ENCODE results near the gene MINPP1.

- TF ChIP-seq EZH2 (IDR thresholded peaks at IDR 0.05) (no peak), POLR2AphosphoS5 (IDR thresholded peaks at IDR 0.05; ENCODE audit: borderline replicate concordance, low read depth, low read length) (no peak), FOXP2 (optimal IDR thresholded peaks at IDR 0.05; ENCODE audit: control extremely low read depth, extremely low read length, insufficient read depth) (no peak)
Measured at GRCh38 chr10:87503401-87503800, 1.3 kb upstream of the MINPP1 start.
